Hepatocyte (in vitro differentiated cells): Measurements from ENCODE around the gene B3GNT7.

Experiments used
- CTCF ChIP-seq: fragments of 200-600 bp; sonication (generic); IDR thresholded peaks from 2 replicates; pipeline ENCODE4 v1.5.1; 2016; ENCODE audit warnings: antibody characterized with exemption, mild to moderate bottlenecking; ENCODE audit not compliant: poor library complexity
- EZH2 ChIP-seq: fragments of 200-600 bp; sonication (generic); IDR thresholded peaks from 2 replicates; pipeline ENCODE4 v1.6.1; 2016; ENCODE audit warnings: antibody characterized with exemption, mild to moderate bottlenecking, borderline replicate concordance
- EZH2phosphoT487 ChIP-seq: fragments of 200-600 bp; sonication (generic); IDR thresholded peaks from one replicate; pipeline ENCODE4 v1.6.1; 2018; ENCODE audit warnings: antibody characterized with exemption, mild to moderate bottlenecking, low read depth, moderate library complexity; ENCODE audit not compliant: unreplicated experiment, severe bottlenecking

DNA sequence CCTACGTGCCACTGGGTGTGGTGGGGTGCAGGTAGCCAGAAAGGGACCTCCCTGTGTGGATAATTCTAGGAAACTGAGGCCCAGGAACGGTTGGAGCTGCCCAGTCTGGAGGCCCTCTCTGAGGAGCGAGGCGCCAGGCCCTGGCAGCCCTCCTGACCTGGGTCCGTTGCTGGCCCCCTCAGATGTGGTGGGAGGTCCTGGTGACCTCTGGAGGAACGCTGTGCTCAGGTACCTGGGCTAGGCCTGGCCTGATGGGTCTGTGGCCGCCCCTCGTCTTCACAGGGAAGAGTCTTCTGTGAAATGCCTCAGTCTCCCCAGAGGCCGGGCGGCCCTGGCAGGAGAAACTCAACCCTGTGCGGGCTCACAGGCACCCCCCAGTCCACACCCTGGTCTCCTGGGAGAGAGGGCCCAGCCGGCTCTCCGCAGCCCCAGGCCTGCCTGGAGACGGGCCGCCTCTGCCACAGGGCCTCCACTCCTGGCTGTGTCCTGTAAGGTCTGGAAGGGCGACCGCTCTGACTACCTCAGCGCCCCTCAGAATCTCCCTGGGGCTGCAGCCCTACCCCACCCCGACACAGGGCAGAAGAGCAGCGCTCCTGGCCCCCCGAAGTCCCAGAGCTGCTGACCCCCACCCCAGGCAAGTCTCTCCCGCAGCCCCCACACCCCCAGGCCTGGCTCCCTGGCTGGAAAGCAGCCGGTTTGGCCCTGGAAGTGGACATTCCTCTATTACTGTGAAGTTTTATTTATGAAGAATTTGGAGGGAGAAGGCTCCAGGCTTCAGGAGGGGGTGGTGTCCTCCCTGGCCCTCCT, 3.7 kb downstream of the B3GNT7 start:
- TF ChIP-seq CTCF (no peak), EZH2phosphoT487 (no peak), EZH2 (no peak)
